Measurements from ENCODE around the gene ADGRB3.

DNA sequence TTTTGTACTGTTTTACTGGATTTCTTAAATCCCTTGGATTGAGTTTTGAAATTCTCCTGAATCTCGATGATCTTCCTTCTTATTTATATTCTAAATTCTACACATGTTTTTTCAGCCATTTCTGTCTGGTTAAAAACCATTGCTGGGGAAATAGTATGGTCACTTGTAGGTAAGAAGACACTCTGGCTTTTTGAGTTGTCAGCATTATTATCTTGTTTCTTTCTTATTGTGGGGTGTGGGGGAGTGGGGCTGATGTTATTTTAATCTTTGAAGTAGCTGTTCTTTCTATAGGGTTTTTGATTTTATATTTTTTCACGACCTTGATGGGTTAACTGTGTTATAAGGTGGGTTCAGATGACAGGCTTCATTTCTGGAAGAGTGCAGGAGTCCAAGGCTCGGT, 37.4 kb upstream of the ADGRB3 start:
- TF ChIP-seq, protein P1, sequence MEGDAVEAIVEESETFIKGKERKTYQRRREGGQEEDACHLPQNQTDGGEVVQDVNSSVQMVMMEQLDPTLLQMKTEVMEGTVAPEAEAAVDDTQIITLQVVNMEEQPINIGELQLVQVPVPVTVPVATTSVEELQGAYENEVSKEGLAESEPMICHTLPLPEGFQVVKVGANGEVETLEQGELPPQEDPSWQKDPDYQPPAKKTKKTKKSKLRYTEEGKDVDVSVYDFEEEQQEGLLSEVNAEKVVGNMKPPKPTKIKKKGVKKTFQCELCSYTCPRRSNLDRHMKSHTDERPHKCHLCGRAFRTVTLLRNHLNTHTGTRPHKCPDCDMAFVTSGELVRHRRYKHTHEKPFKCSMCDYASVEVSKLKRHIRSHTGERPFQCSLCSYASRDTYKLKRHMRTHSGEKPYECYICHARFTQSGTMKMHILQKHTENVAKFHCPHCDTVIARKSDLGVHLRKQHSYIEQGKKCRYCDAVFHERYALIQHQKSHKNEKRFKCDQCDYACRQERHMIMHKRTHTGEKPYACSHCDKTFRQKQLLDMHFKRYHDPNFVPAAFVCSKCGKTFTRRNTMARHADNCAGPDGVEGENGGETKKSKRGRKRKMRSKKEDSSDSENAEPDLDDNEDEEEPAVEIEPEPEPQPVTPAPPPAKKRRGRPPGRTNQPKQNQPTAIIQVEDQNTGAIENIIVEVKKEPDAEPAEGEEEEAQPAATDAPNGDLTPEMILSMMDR (IDR thresholded peaks at IDR 0.05), result no peak
- TF ChIP-seq, protein P2, sequence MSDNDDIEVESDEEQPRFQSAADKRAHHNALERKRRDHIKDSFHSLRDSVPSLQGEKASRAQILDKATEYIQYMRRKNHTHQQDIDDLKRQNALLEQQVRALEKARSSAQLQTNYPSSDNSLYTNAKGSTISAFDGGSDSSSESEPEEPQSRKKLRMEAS (IDR thresholded peaks at IDR 0.05), result no peak
- TF ChIP-seq EHMT2 (IDR thresholded peaks at IDR 0.05; ENCODE audit: low read depth) (no peak), CHD2 (IDR thresholded peaks at IDR 0.05; ENCODE audit: low read length, partially characterized antibody) (no peak), SREBF2 (IDR thresholded peaks at IDR 0.05) (no peak), CHD4 (IDR thresholded peaks at IDR 0.05; ENCODE audit: borderline replicate concordance) (no peak), RAD21 (conservative IDR thresholded peaks at IDR 0.05 in 1 of 2, IDR thresholded peaks at IDR 0.05 in 1 of 2) (no peak), POLR2A (IDR thresholded peaks at IDR 0.05; ENCODE audit: low read length) (no peak), JUN (IDR thresholded peaks at IDR 0.05) (no peak), NR3C1 (IDR thresholded peaks at IDR 0.05) (no peak), KDM5A (IDR thresholded peaks at IDR 0.05) (no peak), TP53 (CRISPR knock-in tag; IDR thresholded peaks at IDR 0.05) (no peak), RCOR1 (IDR thresholded peaks at IDR 0.05; ENCODE audit: low read depth, low read length) (no peak)
- TF ChIP-seq, protein P3, sequence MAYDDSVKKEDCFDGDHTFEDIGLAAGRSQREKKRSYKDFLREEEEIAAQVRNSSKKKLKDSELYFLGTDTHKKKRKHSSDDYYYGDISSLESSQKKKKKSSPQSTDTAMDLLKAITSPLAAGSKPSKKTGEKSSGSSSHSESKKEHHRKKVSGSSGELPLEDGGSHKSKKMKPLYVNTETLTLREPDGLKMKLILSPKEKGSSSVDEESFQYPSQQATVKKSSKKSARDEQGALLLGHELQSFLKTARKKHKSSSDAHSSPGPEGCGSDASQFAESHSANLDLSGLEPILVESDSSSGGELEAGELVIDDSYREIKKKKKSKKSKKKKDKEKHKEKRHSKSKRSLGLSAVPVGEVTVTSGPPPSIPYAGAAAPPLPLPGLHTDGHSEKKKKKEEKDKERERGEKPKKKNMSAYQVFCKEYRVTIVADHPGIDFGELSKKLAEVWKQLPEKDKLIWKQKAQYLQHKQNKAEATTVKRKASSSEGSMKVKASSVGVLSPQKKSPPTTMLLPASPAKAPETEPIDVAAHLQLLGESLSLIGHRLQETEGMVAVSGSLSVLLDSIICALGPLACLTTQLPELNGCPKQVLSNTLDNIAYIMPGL (CRISPR knock-in tag; IDR thresholded peaks at IDR 0.05; ENCODE audit: borderline replicate concordance), result no peak

Data from A549 (cell line).